Measurements from ENCODE around the gene TEX9. TPM values are rescaled to one million over a fixed set of nuclear protein-coding genes. Genes with fewer than 3 reads are reported as not detected.

Gene TEX9
- total RNA-seq, 1 donor from 2014 or later, result 10.3 TPM

DNA sequence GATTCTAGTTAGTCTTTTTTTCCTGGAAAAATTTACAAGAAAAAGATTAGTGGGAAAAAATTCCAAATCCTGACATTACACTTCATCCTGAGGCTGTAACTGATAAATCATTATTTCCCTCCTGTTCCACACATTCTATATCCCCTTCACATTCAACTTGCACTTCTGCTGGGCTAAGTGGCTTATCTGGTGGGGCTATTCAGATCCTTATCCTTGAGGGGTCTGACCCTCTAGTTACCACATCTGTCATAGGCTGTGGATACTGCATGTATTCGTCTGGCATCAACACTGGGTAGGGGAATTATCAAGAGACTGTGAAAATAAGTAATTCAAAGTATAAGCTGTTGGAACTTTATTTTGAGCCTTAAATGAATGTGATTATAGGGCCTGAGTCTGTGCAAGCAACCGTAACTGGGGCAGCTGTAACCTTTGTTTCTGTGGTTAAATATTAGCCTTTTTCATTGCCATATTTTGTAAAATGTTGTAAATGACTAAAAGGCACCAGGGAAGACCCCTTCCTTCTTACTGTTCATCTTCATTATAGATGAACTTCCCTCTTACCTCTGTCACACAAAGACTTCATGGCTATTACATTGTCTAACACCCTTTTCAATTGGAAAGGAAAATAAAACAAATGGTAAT is 28.0 kb upstream of the TEX9 start:
- Histone ChIP-seq H3K27me3 (ENCODE audit: insufficient read depth, low read length) (no peaks in the 10 kb centered on the region), H3K36me3 (ENCODE audit: insufficient read depth, low read length) (no peaks in the 10 kb centered on the region), H3K9ac (ENCODE audit: low read length) (no peak overlapping the region), H3K4me1 (ENCODE audit: insufficient read depth, low read length) (no peaks in the 10 kb centered on the region), H2AFZ (ENCODE audit: low read depth, low read length) (no peak overlapping the region), H4K20me1 (ENCODE audit: insufficient read depth, low read length) (no peaks in the 10 kb centered on the region), H3K4me2 (ENCODE audit: low read length) (no peak overlapping the region), H3K79me2 (ENCODE audit: insufficient read depth, low read length) (no peaks in the 10 kb centered on the region), H3K4me3 (ENCODE audit: insufficient read depth, low read depth, low read length) (no peak overlapping the region), H3K9me3 (ENCODE audit: insufficient read depth, low read depth, low read length) (no peaks in the 10 kb centered on the region), H3K27ac (ENCODE audit: low read depth, low read length) (no peak overlapping the region)
- DNase-seq (ENCODE audit: low read depth), result no peak
- H3K4me3 Mint-ChIP-seq (ENCODE audit: unreplicated experiment), result no peak overlapping the region
- peaks cover 3% of the 10 kb centered on the region for H3K4me1 Mint-ChIP-seq (ENCODE audit: low read depth, unreplicated experiment)
- TF ChIP-seq CTCF (IDR thresholded peaks at IDR 0.05; ENCODE audit: insufficient read depth, low read depth, low read length), result no peak
- TF ChIP-seq EZH2 (IDR thresholded peaks at IDR 0.05; ENCODE audit: insufficient read depth, low read length), result no peak
- no peak for FAIRE-seq
- H3K9me3 Mint-ChIP-seq (ENCODE audit: unreplicated experiment), result no peaks in the 10 kb centered on the region
- no peak overlapping the region for H3K27ac Mint-ChIP-seq (ENCODE audit: unreplicated experiment)
- H3K27me3 Mint-ChIP-seq (ENCODE audit: low read depth, unreplicated experiment), result no peaks in the 10 kb centered on the region
- no peaks in the 10 kb centered on the region for H3K36me3 Mint-ChIP-seq (ENCODE audit: low read depth, unreplicated experiment)

DNA sequence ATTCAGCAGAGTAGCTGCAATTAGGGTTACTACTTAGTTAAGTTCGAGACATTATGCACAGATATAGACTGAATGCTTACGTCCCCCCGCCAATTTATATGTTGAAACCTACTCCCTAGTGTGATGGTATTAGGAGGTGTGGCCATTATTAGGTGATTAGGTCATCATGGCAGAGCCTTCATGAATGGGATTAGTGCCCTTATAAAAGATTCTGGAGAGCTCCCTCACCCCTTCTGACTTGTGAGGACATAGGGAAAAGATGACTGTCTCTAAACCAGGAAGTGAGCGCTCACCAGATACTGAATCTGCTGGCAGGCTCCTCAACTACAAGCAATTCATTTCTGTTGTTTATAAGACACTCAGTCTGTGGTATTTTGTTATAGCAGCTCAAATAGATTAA is 25.6 kb upstream of the TEX9 start:
- H3K4me1 ChIP-seq (ENCODE audit: insufficient read depth, low read length), result no peaks in the 10 kb centered on the region
- no peaks in the 10 kb centered on the region for H3K79me2 ChIP-seq (ENCODE audit: insufficient read depth, low read length)
- H3K27ac Mint-ChIP-seq (ENCODE audit: unreplicated experiment), result no peak overlapping the region
- H3K4me2 ChIP-seq (ENCODE audit: low read length), result no peak overlapping the region
- H3K4me3 Mint-ChIP-seq (ENCODE audit: unreplicated experiment), result no peak overlapping the region
- DNase-seq (ENCODE audit: low read depth) (no peak), FAIRE-seq (no peak)
- TF ChIP-seq EZH2 (IDR thresholded peaks at IDR 0.05; ENCODE audit: insufficient read depth, low read length) (no peak), CTCF (IDR thresholded peaks at IDR 0.05; ENCODE audit: insufficient read depth, low read depth, low read length) (no peak)
- no peaks in the 10 kb centered on the region for H3K27me3 ChIP-seq (ENCODE audit: insufficient read depth, low read length)
- H3K4me3 ChIP-seq (ENCODE audit: insufficient read depth, low read depth, low read length), result no peak overlapping the region
- no peaks in the 10 kb centered on the region for H3K27me3 Mint-ChIP-seq (ENCODE audit: low read depth, unreplicated experiment)
- no peak overlapping the region for H3K9ac ChIP-seq (ENCODE audit: low read length)
- no peaks in the 10 kb centered on the region for H3K36me3 ChIP-seq (ENCODE audit: insufficient read depth, low read length)
- no peaks in the 10 kb centered on the region for H3K9me3 Mint-ChIP-seq (ENCODE audit: unreplicated experiment)
- no peaks in the 10 kb centered on the region for H3K9me3 ChIP-seq (ENCODE audit: insufficient read depth, low read depth, low read length)
- no peak overlapping the region for H2AFZ ChIP-seq (ENCODE audit: low read depth, low read length)
- no peaks in the 10 kb centered on the region for H4K20me1 ChIP-seq (ENCODE audit: insufficient read depth, low read length)
- H3K36me3 Mint-ChIP-seq (ENCODE audit: low read depth, unreplicated experiment), result no peaks in the 10 kb centered on the region
- no peak overlapping the region for H3K27ac ChIP-seq (ENCODE audit: low read depth, low read length)
- H3K4me1 Mint-ChIP-seq (ENCODE audit: low read depth, unreplicated experiment), result peaks cover 3% of the 10 kb centered on the region

DNA sequence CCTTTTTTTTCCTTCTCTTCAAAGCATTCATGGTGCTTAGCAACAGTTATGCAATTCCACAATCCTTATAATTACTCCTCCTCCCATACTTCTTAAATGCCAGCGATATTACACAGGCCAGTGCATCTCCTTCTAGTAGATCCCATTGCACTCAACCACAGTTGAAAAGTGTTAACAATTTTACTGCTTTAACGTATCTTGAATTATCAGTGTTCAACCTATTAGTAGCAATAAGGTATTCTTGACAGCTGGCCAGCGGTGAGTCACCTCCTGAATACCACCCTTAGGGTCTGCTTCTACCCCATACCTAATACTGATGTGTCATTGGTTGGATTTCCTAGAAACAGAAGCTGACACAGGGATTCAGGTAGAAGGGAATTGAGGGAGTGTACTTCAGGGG is 24.0 kb upstream of the TEX9 start:
- Mint-ChIP-seq H3K27me3 (ENCODE audit: low read depth, unreplicated experiment) (no peaks in the 10 kb centered on the region), H3K4me3 (ENCODE audit: unreplicated experiment) (peak overlapping the region; percentile 36), H3K27ac (ENCODE audit: unreplicated experiment) (no peak overlapping the region), H3K4me1 (ENCODE audit: low read depth, unreplicated experiment) (peaks cover 3% of the 10 kb centered on the region), H3K9me3 (ENCODE audit: unreplicated experiment) (no peaks in the 10 kb centered on the region), H3K36me3 (ENCODE audit: low read depth, unreplicated experiment) (no peaks in the 10 kb centered on the region)
- no peaks in the 10 kb centered on the region for H4K20me1 ChIP-seq (ENCODE audit: insufficient read depth, low read length)
- no peaks in the 10 kb centered on the region for H3K4me1 ChIP-seq (ENCODE audit: insufficient read depth, low read length)
- H3K4me2 ChIP-seq (ENCODE audit: low read length), result no peak overlapping the region
- no peaks in the 10 kb centered on the region for H3K9me3 ChIP-seq (ENCODE audit: insufficient read depth, low read depth, low read length)
- DNase-seq (ENCODE audit: low read depth), result no peak
- no peak for FAIRE-seq
- no peaks in the 10 kb centered on the region for H3K27me3 ChIP-seq (ENCODE audit: insufficient read depth, low read length)
- no peak overlapping the region for H3K27ac ChIP-seq (ENCODE audit: low read depth, low read length)
- no peak overlapping the region for H2AFZ ChIP-seq (ENCODE audit: low read depth, low read length)
- no peak overlapping the region for H3K4me3 ChIP-seq (ENCODE audit: insufficient read depth, low read depth, low read length)
- no peak for TF ChIP-seq EZH2 (IDR thresholded peaks at IDR 0.05; ENCODE audit: insufficient read depth, low read length)
- no peak for TF ChIP-seq CTCF (IDR thresholded peaks at IDR 0.05; ENCODE audit: insufficient read depth, low read depth, low read length)
- H3K36me3 ChIP-seq (ENCODE audit: insufficient read depth, low read length), result no peaks in the 10 kb centered on the region
- H3K9ac ChIP-seq (ENCODE audit: low read length), result no peak overlapping the region
- H3K79me2 ChIP-seq (ENCODE audit: insufficient read depth, low read length), result no peaks in the 10 kb centered on the region

Measured in astrocyte (in vitro differentiated cells and primary cell).